GM19023 (cell line): ENCODE results near the gene CD163L1.

Experiments used
- ATAC-seq: cut with Tn5 transposase; IDR thresholded peaks from one replicate; pipeline ENCODE4 v1.9.1; 2021; ENCODE audit warnings: mild to moderate bottlenecking, moderate library complexity; ENCODE audit not compliant: unreplicated experiment

The CD163L1 gene

DNA sequence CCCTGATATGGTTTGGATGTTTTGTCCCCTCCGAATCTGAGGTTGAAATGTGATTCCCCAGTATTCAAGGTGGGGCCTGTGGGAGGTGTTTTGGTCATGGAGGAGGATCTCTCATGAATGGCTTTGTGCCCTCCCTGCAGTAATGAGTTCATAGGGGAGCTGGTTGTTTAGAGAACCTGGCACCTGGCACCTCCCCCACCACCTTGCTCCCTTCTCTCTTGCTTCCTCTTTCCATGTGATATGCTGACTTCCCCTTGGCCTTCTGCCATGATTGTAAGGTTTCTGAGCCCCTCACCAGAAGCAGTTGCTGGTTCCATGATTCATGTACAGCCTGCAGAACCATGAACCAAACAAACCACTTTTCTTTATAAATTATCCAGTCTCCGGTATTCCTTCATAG is 32.6 kb downstream of the CD163L1 start:
- ATAC-seq, result no peak

DNA sequence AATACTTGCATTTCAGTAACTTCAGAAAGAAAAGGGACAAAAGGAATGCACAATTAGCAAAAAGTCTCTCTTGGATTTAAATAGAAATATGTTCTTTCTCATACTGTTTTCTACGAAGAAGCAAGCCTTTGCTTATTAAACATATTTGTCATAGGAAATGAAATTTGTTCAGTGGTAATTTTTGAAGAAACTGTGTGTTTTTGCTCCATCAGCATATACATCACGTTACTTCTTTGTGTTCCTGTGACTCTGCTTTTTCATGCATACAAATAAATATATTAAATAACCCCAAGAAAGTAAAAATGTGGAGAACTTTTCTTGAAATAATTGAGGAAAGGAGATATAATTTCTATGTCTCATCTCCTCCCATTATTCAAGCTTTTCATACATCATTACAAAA is 39.7 kb downstream of the CD163L1 start:
- no peak for ATAC-seq

DNA sequence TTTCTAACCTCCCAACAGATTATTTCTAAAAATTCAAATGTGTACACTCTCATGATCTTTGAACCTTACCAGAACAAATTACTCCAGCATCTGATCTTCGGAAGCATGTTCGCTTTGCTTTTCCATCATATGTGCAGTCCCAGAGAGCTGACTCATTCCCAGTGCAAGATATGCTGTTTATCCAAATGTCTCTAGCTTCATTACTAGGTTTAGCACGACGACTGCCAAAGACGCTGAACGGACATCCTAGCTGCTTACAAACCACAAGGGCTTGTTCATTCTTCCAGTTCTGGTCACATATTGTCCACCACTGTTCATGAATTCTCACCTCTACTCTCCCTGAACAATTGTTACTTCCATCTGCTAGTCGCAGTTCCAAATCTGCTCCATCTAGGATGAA is 40.5 kb downstream of the CD163L1 start:
- ATAC-seq, result no peak

DNA sequence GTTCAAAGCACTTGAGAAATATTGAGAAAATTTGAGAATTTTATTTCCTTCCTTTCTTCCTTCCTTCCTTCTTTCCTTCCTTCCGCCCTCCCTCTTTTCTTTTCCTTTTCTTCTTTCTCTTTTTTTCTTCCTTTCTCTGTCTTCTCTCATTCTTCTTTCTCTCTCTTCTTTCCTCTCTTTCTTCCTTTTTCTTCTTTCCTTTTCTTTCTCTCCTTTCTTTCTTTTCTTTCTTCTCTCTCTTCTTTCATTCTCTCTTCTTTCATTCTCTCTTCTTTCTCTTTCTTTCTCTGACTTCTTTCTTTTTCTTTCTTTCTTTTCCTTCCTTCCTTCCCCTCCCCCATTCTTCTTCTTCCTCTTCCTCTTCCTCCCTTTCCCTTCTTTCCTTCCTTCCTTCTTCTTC is 44.9 kb downstream of the CD163L1 start:
- ATAC-seq, result no peak

DNA sequence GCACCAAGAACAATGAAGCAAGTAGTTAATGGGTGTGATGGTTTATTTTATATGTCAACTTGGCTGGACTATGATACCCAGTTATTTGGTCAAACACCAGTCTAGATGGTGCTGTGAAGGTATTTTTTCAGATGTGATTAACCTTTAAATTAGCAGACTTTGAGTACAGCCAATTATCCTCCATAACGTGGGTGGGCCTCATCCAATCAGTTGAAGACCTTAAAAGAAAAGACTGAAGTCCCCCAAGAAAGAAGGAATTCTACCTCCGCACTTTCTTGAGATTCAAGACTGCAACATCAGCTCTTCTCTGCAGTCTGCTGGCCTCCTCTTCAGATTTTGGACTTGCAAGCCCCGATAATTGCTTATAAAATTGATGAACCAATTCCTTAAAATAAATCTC is 47.5 kb downstream of the CD163L1 start:
- no peak for ATAC-seq

DNA sequence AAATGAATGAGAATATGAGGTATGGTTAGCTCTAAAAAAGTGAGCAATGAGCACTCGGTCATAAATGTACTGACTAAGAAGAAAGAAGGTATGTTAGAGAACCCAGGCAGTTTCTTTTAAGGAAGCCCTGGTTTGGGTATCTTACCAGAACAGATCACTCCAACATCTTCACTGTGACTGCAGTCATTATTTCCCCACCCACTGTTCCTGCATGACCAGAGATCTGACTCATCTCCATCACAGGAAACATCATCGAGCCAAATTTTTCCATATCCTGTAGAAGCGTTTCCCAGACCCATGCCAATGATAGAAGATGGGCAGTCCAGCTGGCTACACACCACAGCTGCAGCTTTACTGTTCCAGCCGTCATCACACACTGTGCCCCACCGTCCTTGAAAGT is 48.0 kb downstream of the CD163L1 start:
- ATAC-seq, result no peak

DNA sequence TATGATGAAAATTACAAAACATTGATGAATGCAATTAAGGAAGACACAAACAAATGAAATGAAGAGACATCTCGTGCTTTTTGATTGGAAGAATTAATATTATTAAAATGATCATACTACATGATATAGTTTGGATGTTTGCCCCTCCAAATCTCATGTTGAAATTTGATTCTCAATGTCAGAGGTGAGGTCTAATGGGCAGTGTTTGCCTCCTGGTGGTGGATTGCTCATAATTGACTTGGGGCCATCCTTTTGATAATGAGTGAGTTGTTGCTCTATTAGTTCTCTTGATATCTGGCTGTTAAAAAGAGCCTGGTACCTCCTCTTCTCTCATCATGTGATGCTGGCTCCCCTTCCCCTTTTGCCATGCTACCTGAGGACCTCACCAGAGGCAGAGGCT is 56.7 kb downstream of the CD163L1 start:
- ATAC-seq, result no peak

DNA sequence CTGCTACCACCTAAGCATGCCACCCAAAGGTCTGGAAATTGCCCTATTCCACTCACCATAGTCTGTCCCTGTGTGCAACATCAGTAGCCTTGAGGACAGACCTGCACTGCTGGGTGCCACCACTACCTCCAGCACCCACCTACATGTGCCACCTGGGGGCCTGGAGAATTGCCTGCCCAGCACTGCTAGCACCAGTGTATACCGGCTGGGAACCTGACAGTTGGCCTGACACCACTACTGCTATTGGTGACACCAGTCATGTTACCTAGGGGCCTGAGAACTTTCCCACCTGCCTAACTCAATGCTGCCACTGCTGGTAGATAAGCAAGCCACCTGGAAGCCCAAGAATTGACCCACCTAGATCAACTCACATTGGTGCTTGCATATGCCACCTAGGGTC is 60.8 kb downstream of the CD163L1 start:
- ATAC-seq, result no peak

DNA sequence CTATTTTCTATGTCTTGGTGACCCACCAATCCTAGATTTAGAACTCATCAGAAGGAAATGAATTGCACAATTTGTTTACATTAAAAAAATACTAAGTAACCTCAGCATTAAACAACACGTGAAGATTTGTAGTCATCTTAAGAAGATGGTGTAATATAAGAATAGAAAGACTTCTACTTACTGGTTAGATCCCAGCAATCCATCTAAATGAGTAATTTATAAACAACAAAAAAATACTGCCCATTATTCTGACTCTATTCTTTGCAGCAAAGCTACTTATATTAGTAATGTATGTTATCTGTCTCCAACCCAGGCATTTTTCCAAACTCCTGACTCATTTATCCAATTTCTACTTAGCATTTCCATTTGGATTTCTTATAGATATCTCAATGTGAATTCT is 67.8 kb downstream of the CD163L1 start:
- ATAC-seq, result no peak

DNA sequence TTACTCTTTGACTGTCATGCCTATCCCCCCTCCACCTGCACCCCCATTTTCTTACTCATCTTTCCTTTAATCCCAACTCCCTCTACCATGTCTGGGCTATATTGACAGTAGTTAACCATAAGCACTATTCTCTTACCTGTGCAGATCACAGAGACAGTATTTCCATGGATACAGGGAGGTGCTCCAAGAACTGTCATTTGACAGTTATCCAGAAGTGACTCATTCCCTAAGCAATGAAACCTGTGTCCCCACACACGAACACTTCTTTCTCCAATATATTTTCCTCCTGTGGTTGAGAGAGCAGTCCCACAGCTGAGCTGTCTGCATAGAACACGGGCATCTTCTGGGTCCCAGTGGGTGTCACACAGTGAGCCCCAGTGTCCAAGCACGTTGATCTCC is 68.8 kb downstream of the CD163L1 start:
- ATAC-seq, result no peak

DNA sequence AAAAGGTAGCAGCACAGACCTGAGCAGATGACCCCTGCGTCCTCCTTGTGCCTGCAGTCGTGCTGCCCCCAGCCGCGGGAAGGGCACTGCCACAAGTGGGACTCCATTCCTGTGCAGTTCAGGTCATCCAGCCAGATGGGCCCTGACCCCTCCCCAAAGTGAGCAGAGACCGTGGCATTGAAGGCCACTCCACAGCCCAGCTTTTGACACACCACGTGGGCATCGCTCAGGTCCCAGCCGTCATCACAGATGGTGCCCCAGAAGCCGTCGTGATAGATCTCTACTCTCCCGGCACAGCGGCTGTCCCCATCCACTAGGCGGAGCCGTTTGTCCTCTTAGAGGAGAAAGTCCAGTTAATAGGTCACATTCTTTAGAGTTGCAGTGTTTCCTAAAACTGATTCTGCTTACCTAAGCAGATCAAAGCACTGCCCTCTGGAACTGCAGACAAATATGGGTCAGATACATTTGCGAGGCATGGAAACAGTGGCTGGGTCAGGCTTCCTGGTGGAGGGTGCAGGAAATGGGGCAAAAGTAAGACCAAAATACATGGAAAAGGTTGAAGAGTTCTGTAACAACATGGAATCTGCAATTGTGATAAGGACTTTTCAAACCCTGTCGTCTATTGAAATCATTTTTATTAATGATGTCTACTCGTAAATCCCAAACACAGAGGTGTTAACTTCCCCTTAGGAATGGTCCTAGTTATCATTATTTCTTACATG is 69.4 kb downstream of the CD163L1 start:
- no peak for ATAC-seq

DNA sequence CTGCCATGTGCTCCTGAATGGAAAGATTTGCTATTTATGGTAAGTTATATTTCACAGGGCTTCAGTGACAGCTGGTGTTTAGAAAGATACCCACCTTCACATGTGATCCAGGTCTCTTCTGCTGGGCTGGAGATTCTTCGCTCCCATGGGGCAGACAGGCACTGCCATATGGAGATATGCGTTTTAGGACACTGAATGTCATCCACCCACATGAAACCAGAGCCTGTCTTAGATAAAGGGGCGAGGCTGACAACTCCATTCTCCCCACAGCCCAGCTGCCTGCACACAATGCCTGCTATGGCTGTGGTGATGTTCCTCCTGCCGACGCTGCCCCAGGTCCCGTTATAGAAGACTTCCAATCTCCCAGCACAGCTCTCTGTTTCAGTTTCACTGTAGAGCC is 70.7 kb downstream of the CD163L1 start:
- ATAC-seq, result no peak

DNA sequence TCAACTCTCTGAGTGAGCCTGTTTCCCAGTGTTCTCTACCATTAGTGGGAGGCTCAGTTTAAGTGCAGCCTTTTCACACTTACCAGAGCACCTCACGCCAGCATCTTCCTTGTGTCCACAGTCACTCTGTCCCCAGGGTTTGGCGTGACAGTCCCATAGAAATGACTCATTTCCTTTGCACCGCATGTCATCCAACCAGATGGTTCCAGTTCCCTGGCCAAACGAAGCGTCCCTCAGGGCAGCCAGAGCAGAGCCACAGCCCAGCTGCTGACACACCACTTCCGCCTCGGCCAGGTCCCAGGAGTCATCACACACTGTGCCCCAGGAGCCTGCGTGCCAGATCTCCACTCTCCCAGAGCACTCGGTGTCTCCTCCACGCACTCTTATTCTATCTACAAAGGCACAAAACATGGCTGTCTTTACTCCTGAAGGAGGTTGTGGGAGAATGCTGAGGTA is 74.7 kb downstream of the CD163L1 start:
- ATAC-seq, result peak; percentile 92

DNA sequence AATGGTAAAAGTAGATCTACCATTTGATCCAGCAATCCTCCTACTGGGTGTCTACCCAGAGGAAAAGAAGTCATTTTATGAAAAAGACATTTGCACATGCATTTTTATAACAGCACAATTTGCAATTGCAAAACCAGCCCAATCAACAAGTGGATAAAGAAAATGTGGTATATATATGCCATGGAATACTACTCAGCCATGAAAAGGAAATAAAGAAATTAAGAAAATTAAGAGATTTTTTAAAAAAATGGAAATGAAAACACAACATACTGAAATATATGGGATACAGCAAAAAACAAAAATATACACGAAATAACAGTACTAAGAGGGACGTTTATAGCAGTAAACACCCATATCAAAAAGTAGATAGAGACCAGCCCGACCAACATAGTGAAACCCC is 81.2 kb downstream of the CD163L1 start:
- ATAC-seq, result no peak

DNA sequence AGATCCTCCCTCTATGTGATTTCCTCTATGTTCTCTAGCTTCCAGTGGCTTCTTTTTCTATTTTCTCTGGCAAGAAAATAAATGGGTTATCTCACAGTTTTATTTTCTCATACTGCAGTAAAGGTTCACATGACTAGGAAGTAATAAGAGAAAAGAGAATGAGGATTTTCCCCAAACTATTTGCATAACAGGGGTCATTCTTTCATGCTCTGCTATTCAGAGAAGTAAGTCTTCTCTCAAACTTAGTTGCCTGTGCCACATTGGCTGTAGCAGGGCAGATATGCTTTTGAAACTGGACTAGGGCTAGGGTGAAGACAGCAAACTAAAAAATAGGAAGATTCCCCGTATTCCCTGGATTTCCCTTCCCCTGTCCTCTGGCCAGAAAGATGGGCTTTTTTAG is 82.7 kb downstream of the CD163L1 start:
- ATAC-seq, result no peak

DNA sequence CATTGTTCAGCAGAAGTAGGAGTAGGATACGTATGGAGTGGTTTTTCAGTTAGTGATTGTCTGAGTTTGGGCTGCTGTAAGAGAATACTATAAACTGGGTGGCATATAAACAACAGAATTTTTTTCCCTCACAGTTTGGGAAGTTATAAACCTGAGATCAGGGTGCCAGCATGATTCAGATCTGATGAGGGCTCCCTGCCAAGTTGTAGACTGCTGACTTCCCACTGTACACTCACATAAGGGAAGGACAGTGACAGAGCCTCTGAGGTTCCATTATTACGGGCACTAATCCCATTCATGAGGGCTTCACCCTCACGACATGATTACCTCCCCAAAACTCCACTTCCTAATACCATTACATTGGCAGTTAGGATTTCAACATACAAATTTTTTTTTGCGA is 89.4 kb downstream of the CD163L1 start:
- ATAC-seq, result no peak

DNA sequence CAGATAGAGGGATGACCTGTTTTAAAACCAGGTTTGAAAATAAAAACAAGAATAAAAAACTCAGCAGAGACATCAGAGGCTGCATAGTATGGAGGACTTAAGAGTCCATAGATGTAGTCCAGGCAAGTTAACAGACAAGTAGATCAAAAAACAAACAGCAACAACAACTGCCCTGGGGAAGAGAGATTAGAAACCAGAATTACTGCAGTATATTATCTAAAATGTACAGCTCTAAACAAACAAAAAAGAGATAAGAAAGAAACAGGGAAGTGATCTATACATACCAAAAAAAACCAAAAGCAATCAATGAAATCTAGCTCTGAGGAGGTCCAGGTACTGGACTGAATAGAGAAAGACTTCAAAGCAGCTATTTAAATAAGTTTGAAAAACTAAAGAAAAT is 91.3 kb downstream of the CD163L1 start:
- no peak for ATAC-seq

DNA sequence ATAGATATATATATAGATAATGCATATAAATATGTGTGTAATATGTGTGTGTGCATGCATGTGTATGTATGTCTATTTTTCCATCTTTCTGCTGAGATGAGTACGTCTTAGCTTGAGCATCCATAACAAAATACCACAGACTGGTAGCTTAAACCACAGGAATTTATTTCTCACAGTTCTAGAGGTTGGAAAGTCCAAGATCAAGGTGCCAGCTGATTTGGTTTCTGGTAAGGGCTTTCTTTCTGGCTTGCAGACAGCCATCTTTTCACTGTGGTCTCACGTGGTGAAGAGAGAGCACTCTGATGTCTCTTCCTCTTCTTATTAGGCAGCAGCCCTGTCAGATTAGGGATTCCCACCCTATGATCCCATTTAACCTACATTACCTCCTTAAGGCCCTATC is 92.8 kb downstream of the CD163L1 start:
- ATAC-seq, result no peak

DNA sequence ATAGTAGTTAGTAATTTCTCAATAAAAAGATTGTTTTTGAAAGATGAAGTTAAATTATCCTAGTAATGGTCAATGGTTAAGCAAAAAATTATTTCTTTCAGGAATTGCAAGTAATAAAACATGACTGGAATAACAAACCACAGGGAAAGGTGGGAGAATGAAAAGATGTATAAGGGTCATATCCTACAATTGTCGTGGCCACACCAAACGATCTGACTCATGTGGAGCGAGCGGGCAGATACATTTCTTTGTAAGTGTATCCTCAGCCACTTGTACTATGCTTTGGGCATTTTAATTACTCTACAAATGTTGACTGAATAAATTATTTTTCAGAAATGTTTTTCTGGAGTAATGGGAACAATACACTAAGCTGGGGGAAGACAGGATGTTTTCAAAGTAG is 94.5 kb downstream of the CD163L1 start:
- ATAC-seq, result no peak

DNA sequence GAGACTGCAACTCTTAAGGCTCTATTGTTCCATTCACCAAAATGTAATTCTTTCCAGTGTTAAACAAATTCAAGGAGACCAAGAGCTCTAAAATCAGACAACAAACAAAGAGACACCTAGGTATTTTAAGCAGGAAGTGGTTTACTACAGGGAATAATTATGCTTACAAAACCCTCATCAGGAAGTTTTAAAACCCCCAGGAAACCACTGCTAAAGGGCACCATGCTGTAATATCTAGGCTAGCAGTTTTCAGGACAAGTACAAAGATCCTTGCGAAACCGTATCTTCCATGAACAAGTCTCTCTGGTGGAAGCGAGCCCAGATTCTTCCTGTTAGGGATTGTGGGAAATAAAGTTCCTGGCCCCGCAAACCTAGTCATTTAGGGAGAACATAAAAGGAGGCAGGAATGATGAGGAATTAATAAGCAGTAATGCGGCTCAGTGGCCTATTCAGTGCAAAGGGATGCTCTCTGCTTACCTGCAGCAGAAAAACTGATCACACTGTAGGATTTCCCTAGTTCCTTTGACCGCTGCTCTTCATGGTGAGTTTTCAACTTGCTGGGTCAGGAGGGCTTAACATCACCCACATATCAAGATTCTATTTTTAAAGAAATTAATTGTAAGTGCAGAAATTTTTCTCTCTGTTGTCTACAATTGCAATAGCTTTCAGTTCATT is 97.3 kb downstream of the CD163L1 start:
- no peak for ATAC-seq

DNA sequence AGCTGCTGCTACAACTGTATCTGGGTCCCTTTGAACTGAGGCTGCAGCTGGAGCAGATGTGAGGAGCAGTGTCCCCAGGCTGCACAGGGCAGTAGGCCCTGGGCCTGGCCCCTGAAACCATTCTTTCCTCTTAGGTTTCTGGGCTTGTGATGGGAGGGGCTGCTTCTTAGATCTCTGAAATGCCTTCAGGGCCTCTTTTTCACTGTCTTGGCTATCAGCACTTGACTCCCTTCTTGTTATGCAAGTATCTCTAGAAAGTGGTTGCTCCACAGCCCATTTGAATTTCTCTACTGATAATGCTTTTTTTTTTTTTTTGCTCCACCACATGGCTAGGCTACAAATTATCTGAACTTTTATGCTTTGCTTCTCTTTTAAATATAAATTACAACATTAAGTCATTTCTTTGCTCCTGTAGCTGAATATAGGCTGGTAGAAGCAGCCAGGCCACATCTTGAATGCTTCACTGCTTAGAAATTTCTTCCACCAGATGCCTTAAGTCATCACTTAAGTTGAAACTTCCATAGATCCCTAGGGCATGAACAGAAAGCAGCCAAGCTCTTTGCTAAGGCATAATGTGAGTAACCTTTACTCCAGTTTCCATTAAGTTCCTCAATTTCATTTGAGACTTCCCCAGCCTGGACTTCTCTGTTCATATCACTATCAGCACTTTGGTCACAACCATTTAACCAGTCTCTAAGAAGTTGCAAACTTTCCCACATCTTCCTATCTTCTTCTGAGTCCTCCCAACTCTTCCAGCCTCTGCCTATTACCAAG is 98.9 kb downstream of the CD163L1 start:
- ATAC-seq, result no peak

DNA sequence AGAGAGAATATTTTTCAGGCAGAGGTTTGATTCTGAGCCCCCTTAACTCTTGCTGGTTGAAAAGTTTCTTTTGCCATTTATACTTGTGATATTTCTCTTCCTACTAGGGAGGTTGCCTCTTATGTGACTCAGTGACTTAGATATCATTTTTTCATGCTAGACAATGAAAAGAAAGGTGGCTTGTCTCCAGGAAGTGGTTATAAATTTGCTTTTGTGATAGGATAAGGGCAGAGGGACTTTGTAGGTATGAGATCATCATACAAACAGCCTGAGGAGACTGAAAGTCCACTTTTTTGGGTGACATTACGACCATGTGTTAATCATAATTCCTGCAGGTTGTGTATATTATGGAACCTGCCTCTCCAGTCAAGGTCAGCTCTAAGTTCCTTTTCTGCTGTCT is 104.3 kb downstream of the CD163L1 start:
- no peak for ATAC-seq
